Fibroblast of the aortic adventitia (primary cell): ENCODE measurements around the gene BAIAP2L1. TPM values are rescaled to one million over a fixed set of nuclear protein-coding genes. Genes with fewer than 3 reads are reported as not detected.
"Not testable (repeated sequence)": the region's sequence is repeated elsewhere in the genome, so short reads cannot be mapped to it uniquely, and the experiment has no call there.

ENCODE experiments used
- DNase-seq: peaks from one replicate; pipeline ENCODE4 v3.0.0-alpha.2; 2010; ENCODE audit warnings: low read depth
- H3K4me3 ChIP-seq: 2 replicates; pipeline ENCODE4 v1.5.1; 2011; ENCODE audit warnings: low read depth, mild to moderate bottlenecking, control low read depth, low read length, moderate library complexity
- CTCF ChIP-seq: IDR thresholded peaks from 2 replicates; pipeline ENCODE4 v1.5.1; 2011; ENCODE audit warnings: mild to moderate bottlenecking, low read length, control low read depth, inconsistent platforms; ENCODE audit not compliant: insufficient read depth
- total RNA-seq: library from RNA; depleted of rRNA; stranded (reverse); fragments of >200 nt; gene quantifications from 2 replicates; pipeline ENCODE4 v1.2.3, GENCODE V29; 2012; ENCODE audit warnings: low replicate concordance

Gene BAIAP2L1
- total RNA-seq, 1 donor, result 2.8 TPM

- no peak for DNase-seq
- no peak overlapping the region for H3K4me3 ChIP-seq
- peak; percentile 80 for TF ChIP-seq CTCF
These were observed 20.2 kb upstream of the BAIAP2L1 start for GRCh38 chr7:98420966-98421612.

- H3K4me3 ChIP-seq, DNase-seq: not testable (repeated sequence)
These were observed 19.1 kb upstream of the BAIAP2L1 start for GRCh38 chr7:98419988-98420387.

GRCh38 chr7:98419316-98419691 is 18.4 kb upstream of the BAIAP2L1 start:
- not testable (repeated sequence) for H3K4me3 ChIP-seq, DNase-seq

GRCh38 chr7:98418636-98419315 is 17.9 kb upstream of the BAIAP2L1 start:
- TF ChIP-seq CTCF, result no peak
- H3K4me3 ChIP-seq, result no peak overlapping the region

GRCh38 chr7:98418271-98418635 is 17.4 kb upstream of the BAIAP2L1 start:
- DNase-seq, result peak; percentile 68
- no peak for TF ChIP-seq CTCF
- H3K4me3 ChIP-seq, result no peak overlapping the region

More at GRCh38 chr7:98418636-98419315, 17.9 kb upstream of the BAIAP2L1 start:
- DNase-seq, result peak; percentile 94

GRCh38 chr7:98417604-98418270 is 16.8 kb upstream of the BAIAP2L1 start:
- not testable (repeated sequence) for H3K4me3 ChIP-seq
- peak; percentile 62 for DNase-seq
- TF ChIP-seq CTCF, result peak; percentile 27

- no peak for TF ChIP-seq CTCF
- no peak overlapping the region for H3K4me3 ChIP-seq
- DNase-seq, result no peak
These were observed 13.5 kb upstream of the BAIAP2L1 start for GRCh38 chr7:98414205-98414900.

- DNase-seq, H3K4me3 ChIP-seq: not testable (repeated sequence)
These were observed 12.8 kb upstream of the BAIAP2L1 start for GRCh38 chr7:98413655-98414054.
